Neural cell (in vitro differentiated cells): ENCODE data around the gene GRSF1. TPM values are rescaled to one million over a fixed set of nuclear protein-coding genes. Genes with fewer than 3 reads are reported as not detected.

Source experiments
- H2AFZ ChIP-seq: fragments of 200-600, 300-800 bp; sonication (generic), shearing (Covaris generic); 2 replicates; pipeline ENCODE4 v1.6.0; 2014; ENCODE audit warnings: low read depth, mild to moderate bottlenecking, antibody characterized with exemption, low read length, moderate library complexity
- H3F3A ChIP-seq: fragments of 200-600 bp; shearing (Covaris generic); 2 replicates; pipeline ENCODE4 v1.6.1; 2016; ENCODE audit warnings: mild to moderate bottlenecking, moderate library complexity, mixed read lengths, antibody characterized with exemption, low read length; ENCODE audit not compliant: insufficient read depth, poor library complexity, severe bottlenecking
- H3K27ac ChIP-seq: fragments of 200-600, 300-800 bp; sonication (generic), shearing (Covaris generic); 2 replicates; pipeline ENCODE4 v1.5.1; 2014; ENCODE audit warnings: mild to moderate bottlenecking, low read length, moderate library complexity
- H3K27me3 ChIP-seq: fragments of 300-800, 200-600 bp; sonication (generic), shearing (Covaris generic); 2 replicates; pipeline ENCODE4 v1.6.0; 2014; ENCODE audit warnings: mild to moderate bottlenecking, low read depth, low read length, moderate library complexity; ENCODE audit not compliant: insufficient read depth
- H3K36me3 ChIP-seq: fragments of 300-800, 200-600 bp; sonication (generic), shearing (Covaris generic); 2 replicates; pipeline ENCODE4 v1.5.1; 2014; ENCODE audit warnings: mild to moderate bottlenecking, antibody characterized with exemption, low read length, moderate library complexity; ENCODE audit not compliant: insufficient read depth
- H3K4me2 ChIP-seq: fragments of 300-800, 200-600 bp; sonication (generic), shearing (Covaris generic); 2 replicates; pipeline ENCODE4 v1.6.0; 2014; ENCODE audit warnings: mild to moderate bottlenecking, low read length
- H3K4me3 ChIP-seq: fragments of 300-800, 200-600 bp; sonication (generic), shearing (Covaris generic); 2 replicates; pipeline ENCODE4 v1.5.1; 2014; ENCODE audit warnings: mild to moderate bottlenecking, low read length, moderate library complexity
- H3K79me2 ChIP-seq: fragments of 200-600 bp; shearing (Covaris generic); replicated peaks from 2 replicates; pipeline ENCODE4 v1.6.0; 2014; ENCODE audit warnings: mild to moderate bottlenecking, low read length, moderate library complexity; ENCODE audit not compliant: insufficient read depth
- H3K9ac ChIP-seq: fragments of 300-800, 200-600 bp; sonication (generic), shearing (Covaris generic); 2 replicates; pipeline ENCODE4 v1.6.1; 2016; ENCODE audit warnings: mild to moderate bottlenecking, low read length, mixed read lengths
- H3K9me2 ChIP-seq: fragments of 200-600 bp; shearing (Covaris generic); 2 replicates; pipeline ENCODE4 v1.6.1; 2016; ENCODE audit warnings: mild to moderate bottlenecking, low read length, mixed read lengths; ENCODE audit not compliant: insufficient read depth
- H3K9me3 ChIP-seq: fragments of 200-600, 300-800 bp; sonication (generic), shearing (Covaris generic); 2 replicates; pipeline ENCODE4 v1.6.1; 2016; ENCODE audit warnings: mild to moderate bottlenecking, mixed run types, low read length, moderate library complexity, mixed read lengths
- H4K20me1 ChIP-seq: fragments of 200-600 bp; shearing (Covaris generic); 2 replicates; pipeline ENCODE4 v1.6.1; 2016; ENCODE audit warnings: mild to moderate bottlenecking, mixed run types; ENCODE audit not compliant: insufficient read depth
- CTCF ChIP-seq: fragments of 450-650 bp; IDR thresholded peaks from 2 replicates; pipeline ENCODE4 v1.5.1; 2014; ENCODE audit warnings: antibody characterized with exemption, mild to moderate bottlenecking, moderate library complexity; ENCODE audit not compliant: poor library complexity, severe bottlenecking
- EP300 ChIP-seq: fragments of 450-650 bp; conservative IDR thresholded peaks from 2 replicates; pipeline ENCODE4 v1.6.1; 2014; ENCODE audit warnings: antibody characterized with exemption, mild to moderate bottlenecking, moderate library complexity; ENCODE audit not compliant: poor library complexity, severe bottlenecking
- EZH2 ChIP-seq: fragments of 200-600, 300-800 bp; shearing (Covaris generic), sonication (generic); IDR thresholded peaks from 2 replicates; pipeline ENCODE4 v1.6.1; 2014; ENCODE audit warnings: antibody characterized with exemption, low read length, borderline replicate concordance, mild to moderate bottlenecking; ENCODE audit not compliant: insufficient read depth, poor library complexity, severe bottlenecking
- MXI1 ChIP-seq: fragments of 450-650 bp; conservative IDR thresholded peaks from 2 replicates; pipeline ENCODE4 v1.6.1; 2014; ENCODE audit warnings: antibody characterized with exemption, mild to moderate bottlenecking; ENCODE audit not compliant: poor library complexity, severe bottlenecking
- POLR2AphosphoS5 ChIP-seq: IDR thresholded peaks from 2 replicates; pipeline ENCODE4 v1.6.1; 2012
- RAD21 ChIP-seq: fragments of 450-650 bp; conservative IDR thresholded peaks from 2 replicates; pipeline ENCODE4 v1.6.1; 2014; ENCODE audit warnings: antibody characterized with exemption, mild to moderate bottlenecking, moderate library complexity
- REST ChIP-seq: IDR thresholded peaks from 2 replicates; pipeline ENCODE4 v1.6.1; 2012; ENCODE audit warnings: borderline replicate concordance
- SMC3 ChIP-seq: fragments of 450-650 bp; conservative IDR thresholded peaks from 2 replicates; pipeline ENCODE4 v1.6.1; 2014; ENCODE audit warnings: antibody characterized with exemption, mild to moderate bottlenecking, moderate library complexity; ENCODE audit not compliant: poor library complexity
- TAF1 ChIP-seq: IDR thresholded peaks from 2 replicates; pipeline ENCODE4 v1.6.1; 2012; ENCODE audit warnings: low read depth
- polyA plus RNA-seq: library from polyadenylated mRNA; depleted of rRNA; stranded (reverse); fragments of >200 nt; gene quantifications from 2 replicates; pipeline ENCODE4 v1.2.3, GENCODE V29; 2014

Gene GRSF1
- polyA plus RNA-seq, 1 donor from 2014 or later, result 85.5 TPM

- no peaks in the 10 kb centered on the region for H3K9me2 ChIP-seq
- no peak for TF ChIP-seq SMC3
- no peak for TF ChIP-seq REST
- no peak for TF ChIP-seq POLR2AphosphoS5
- TF ChIP-seq RAD21, result no peak
- no peak for TF ChIP-seq EZH2
- TF ChIP-seq CTCF, result no peak
- no peak for TF ChIP-seq TAF1
- TF ChIP-seq EP300, result no peak
- no peak for TF ChIP-seq MXI1
- no peak overlapping the region for H3K4me3 ChIP-seq
- no peaks in the 10 kb centered on the region for H3K27me3 ChIP-seq
- H3K79me2 ChIP-seq, result no peaks in the 10 kb centered on the region
- H3K36me3 ChIP-seq, result no peaks in the 10 kb centered on the region
- H2AFZ ChIP-seq, result no peak overlapping the region
- H3K27ac ChIP-seq, result no peak overlapping the region
- H3K9me3 ChIP-seq, result no peaks in the 10 kb centered on the region
- no peaks in the 10 kb centered on the region for H4K20me1 ChIP-seq
- H3K9ac ChIP-seq, result no peak overlapping the region
- no peak overlapping the region for H3K4me2 ChIP-seq
- H3F3A ChIP-seq, result no peaks in the 10 kb centered on the region
Measured at GRCh38 chr4:70829015-70829414, 10.7 kb downstream of the GRSF1 start.

- Histone ChIP-seq H3K79me2 (no peaks in the 10 kb centered on the region), H3K36me3 (no peaks in the 10 kb centered on the region), H3K4me2 (no peak overlapping the region), H4K20me1 (no peaks in the 10 kb centered on the region), H3K9ac (no peak overlapping the region), H3F3A (no peaks in the 10 kb centered on the region), H3K27ac (no peak overlapping the region), H3K9me2 (no peaks in the 10 kb centered on the region), H3K9me3 (no peaks in the 10 kb centered on the region), H3K4me3 (no peak overlapping the region), H3K27me3 (no peaks in the 10 kb centered on the region), H2AFZ (no peak overlapping the region)
- TF ChIP-seq POLR2AphosphoS5, result no peak
- TF ChIP-seq RAD21, result no peak
- no peak for TF ChIP-seq MXI1
- no peak for TF ChIP-seq CTCF
- no peak for TF ChIP-seq TAF1
- TF ChIP-seq SMC3, result no peak
- TF ChIP-seq EZH2, result no peak
- TF ChIP-seq REST, result no peak
- no peak for TF ChIP-seq EP300
Measured at GRCh38 chr4:70818921-70819320, 20.8 kb downstream of the GRSF1 start.
